Measurements from ENCODE around the gene LMNA.

GRCh38 chr1:156146769-156147405 lies 32.4 kb downstream of the LMNA start:
- no peak for TF ChIP-seq CTCF (conservative IDR thresholded peaks at IDR 0.05)
- TF ChIP-seq ZFX (IDR thresholded peaks at IDR 0.05), result no peak

Measured in C4-2B (cell line).